Stomach (tissue), 4 donors: ENCODE results near the gene PTX4.

ENCODE experiments used
- POLR2AphosphoS5 ChIP-seq, 3 donors: sonication (generic); formaldehyde crosslinking; IDR thresholded peaks; one replicate each; pipeline ENCODE4 v1.6.1; 2016; ENCODE audit warnings: antibody characterized with exemption in 3 of 3
- TF ChIP-seq, protein P1 (sequence below), 7 experiments: fragments of 450-650 bp in 4 of 7; fragments of 200-600 bp in 3 of 7; sonication (generic) in 3 of 7; IDR thresholded peaks; one replicate each; pipeline ENCODE4 v1.5.1; 2016 to 2019; ENCODE audit warnings: antibody characterized with exemption in 7 of 7, control low read depth in 2 of 7, mild to moderate bottlenecking in 1 of 7

DNA sequence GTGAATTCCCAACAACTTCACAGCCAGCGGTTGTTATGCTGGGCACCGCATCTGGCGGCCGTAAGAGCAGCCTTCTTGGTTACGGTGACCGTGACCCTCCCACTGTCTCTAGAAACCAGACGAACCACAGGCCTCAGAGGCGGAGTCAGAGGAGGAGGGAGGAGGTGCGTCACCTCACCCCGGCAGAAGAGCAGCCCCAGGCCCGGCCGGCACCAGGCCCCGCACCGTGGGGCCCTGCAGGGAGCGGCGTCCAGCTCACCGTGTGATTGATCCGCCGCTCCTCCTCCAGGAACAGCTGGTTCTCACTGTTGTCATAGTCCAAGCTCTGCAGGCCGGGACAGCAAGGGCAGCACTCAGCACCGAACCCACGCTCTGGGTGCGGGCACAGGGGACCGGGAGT, 27.6 kb downstream of the PTX4 start:
- TF ChIP-seq, protein P1, sequence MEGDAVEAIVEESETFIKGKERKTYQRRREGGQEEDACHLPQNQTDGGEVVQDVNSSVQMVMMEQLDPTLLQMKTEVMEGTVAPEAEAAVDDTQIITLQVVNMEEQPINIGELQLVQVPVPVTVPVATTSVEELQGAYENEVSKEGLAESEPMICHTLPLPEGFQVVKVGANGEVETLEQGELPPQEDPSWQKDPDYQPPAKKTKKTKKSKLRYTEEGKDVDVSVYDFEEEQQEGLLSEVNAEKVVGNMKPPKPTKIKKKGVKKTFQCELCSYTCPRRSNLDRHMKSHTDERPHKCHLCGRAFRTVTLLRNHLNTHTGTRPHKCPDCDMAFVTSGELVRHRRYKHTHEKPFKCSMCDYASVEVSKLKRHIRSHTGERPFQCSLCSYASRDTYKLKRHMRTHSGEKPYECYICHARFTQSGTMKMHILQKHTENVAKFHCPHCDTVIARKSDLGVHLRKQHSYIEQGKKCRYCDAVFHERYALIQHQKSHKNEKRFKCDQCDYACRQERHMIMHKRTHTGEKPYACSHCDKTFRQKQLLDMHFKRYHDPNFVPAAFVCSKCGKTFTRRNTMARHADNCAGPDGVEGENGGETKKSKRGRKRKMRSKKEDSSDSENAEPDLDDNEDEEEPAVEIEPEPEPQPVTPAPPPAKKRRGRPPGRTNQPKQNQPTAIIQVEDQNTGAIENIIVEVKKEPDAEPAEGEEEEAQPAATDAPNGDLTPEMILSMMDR (IDR thresholded peaks at IDR 0.05): no peak
- TF ChIP-seq POLR2AphosphoS5 (IDR thresholded peaks at IDR 0.05): no peak
